ENCODE data around the gene UBTD1.
"Not testable (repeated sequence)": the region's sequence is repeated elsewhere in the genome, so short reads cannot be mapped to it uniquely, and the experiment has no call there.

UBTD1 gene

DNA sequence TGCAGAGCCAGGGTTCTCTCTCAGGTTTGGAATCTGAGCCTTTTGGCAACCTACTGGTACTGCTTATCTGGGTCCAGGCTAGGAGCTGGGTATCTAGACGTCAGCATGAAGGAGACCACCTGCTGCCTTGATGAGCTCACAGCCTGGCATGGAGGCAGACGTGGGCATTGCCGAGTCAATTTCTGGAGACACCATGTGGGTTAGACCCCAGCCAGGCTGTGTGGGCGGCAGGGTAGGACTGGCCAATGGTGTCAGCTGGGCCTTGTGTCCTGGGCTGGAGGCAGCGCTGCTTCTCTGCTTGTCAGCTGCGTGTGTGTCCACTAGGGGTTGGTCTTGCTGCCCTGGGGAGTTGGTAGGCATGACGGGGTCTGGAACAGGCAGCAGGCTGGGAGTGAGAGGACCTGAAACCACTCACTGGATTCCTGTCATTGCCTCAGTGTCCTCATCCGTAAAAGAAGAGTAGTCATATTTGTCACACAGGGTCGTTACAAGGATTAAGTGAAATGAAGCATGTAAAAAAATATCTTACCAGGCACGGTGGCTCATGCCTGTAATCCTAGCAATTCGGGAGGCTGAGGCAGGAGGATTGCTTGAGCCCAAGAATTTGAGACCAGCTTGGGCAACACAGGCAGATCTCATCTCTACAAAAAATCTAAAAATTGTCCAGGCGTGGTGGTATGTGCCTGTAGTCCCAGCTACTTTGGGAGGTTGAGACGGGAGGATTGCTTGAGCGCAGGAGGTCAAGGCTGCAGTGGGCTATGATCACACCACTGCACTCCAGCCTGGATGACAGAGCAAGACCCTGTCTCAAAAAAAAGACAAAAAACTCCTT is 42.2 kb downstream of the UBTD1 start:
- FAIRE-seq, result no peak

DNA sequence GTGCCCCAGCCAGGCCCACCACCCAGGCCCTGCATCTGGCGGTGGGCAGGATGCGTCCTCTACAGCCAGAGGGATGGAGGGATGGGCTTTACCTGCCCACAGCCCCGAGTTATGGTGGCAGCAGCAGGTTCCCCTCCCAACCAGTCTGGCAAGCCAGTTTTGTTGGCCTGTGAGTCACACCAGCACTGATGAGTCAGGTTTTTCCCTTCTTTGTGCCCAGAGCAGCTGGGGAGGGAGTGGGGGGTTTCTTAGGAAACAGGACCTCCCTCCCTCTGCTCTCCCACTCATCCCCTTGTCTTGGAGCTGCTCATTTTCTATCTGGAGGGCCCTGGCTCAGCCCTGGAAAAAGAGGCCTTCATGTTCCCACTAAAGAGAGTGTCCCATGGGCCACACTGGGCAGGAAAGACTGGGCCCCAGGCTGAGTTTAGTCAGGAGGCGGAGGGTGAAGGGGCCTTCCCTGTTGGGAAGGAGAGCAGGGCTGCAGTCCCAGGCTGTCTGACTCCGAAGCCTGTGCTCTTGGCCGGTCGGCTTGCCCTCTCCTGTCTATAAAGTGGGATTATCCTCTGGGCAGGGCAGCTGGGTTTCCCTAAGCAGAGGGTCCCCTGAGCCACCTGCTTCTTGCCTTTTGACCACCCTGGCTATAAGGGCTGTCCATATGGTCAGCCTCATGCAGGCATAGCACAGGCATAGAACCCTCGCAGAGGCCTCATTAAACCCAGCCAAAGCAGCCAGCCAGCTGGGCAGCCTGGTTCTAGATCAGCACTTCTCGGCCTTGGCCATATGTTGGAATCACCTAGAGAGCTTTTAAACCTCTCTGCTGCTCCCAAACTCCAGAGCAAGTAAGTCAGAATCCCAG is 43.7 kb downstream of the UBTD1 start:
- FAIRE-seq, result no peak

DNA sequence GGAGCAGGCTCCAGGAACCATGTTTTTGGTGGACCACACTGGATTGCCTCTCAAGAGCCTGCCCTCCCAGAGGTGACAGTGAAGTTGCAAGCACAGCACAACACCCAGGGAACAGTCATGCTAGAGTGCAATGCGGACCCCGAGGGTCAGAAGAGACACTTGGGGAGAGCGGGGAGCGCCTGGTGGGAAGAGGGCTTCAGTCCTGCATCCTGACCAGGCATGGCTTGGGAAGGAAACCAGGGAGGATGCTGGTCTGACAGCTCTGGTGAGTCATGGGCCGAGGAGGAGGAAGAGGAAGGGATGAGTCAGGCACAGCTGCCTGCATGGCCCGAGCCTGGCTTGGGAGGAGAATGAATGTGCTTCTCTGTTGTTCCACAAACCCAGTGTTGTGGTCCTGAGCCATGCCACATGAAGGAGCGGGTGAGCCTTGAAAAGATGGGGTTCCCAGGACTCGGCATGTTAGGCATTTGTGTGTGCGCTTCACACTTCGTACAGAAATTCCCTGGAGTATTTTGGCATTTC is 44.4 kb downstream of the UBTD1 start:
- no peak for FAIRE-seq

- FAIRE-seq, result no peak
Measured at GRCh38 chr10:97546456-97547270, 47.9 kb downstream of the UBTD1 start.

- no peak for FAIRE-seq
Measured at GRCh38 chr10:97547271-97547600, 48.5 kb downstream of the UBTD1 start.

- FAIRE-seq, result no peak
Measured at GRCh38 chr10:97547962-97548361, 49.2 kb downstream of the UBTD1 start.

DNA sequence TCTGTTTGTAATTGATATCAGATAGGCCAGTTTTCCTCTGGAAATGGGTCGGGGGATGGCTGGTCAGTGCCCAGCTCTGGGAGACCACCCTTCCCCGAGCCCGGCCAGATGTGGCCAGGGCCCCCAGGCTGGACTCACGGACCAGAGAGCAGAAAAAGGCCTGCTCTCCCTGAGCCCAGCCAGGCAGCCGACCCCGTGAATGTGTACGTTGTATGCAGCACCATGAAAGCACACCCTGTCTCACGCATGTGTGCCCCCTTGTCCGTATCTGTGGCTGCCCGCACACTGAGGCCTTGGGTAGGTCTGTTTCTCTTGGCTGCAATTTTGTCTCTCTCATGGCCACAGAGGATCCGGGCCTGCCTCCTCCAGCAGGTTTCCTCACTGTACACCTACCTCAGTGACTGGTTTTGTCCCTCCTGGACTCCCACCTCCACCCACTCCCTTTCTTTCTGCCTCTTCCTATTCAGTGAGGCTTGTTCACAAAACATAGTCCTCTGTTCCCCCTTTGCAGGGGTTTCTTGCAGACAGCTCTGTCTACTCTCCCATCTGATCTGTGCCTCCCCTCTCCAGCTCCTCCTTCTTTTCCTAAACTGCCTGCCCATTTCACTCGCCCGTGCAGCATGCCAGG is 50.2 kb downstream of the UBTD1 start:
- no peak for FAIRE-seq

DNA sequence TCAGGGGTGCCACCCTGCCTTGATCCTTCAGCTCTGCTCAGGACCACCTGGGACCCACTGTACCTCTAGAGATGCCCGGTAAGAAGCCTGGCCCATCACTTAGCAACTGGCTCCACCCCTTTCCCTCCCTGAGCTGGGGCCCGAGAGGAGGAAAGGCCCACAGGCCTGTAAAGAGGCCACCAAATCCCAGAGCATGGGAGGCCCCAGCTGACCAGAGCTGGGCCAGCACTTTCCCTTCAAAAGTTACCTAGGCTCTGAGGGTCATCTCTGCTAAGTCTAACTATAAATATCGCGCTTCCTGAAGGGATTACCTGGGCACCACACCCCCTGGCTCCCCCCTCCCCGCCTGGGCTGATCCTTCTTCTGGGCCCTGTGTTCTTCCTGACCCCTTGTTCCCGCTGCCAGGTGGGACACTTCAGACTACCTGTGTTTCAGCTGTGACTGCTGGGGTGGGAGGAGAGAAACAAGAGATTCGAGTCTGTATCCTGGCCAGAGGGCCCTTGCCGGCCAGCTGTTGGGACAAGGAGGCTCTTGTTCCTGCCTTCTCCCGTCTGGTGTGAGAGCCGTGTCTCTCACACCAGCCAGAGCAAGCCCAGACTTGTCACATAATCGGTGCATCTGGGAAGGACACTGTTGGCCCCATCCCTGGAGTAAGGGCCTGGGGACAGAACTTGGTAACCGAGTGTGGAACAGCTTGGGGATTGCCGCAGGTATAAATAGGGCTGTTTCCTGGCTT is 51.0 kb downstream of the UBTD1 start:
- FAIRE-seq, result no peak

- no peak for FAIRE-seq
Measured at GRCh38 chr10:97550336-97551149, 51.8 kb downstream of the UBTD1 start.

- no peak for FAIRE-seq
Measured at GRCh38 chr10:97551271-97551670, 52.5 kb downstream of the UBTD1 start.

GRCh38 chr10:97553575-97554031 is 54.9 kb downstream of the UBTD1 start:
- FAIRE-seq, result no peak

GRCh38 chr10:97554336-97554735 is 55.6 kb downstream of the UBTD1 start:
- FAIRE-seq, result not testable (repeated sequence)

- not testable (repeated sequence) for FAIRE-seq
Measured at GRCh38 chr10:97555541-97555940, 56.8 kb downstream of the UBTD1 start.

- FAIRE-seq, result not testable (repeated sequence)
Measured at GRCh38 chr10:97560731-97561381, 62.1 kb downstream of the UBTD1 start.

- not testable (repeated sequence) for FAIRE-seq
Measured at GRCh38 chr10:97561386-97562077, 62.8 kb downstream of the UBTD1 start.

- not testable (repeated sequence) for FAIRE-seq
Measured at GRCh38 chr10:97562329-97562728, 63.6 kb downstream of the UBTD1 start.

DNA sequence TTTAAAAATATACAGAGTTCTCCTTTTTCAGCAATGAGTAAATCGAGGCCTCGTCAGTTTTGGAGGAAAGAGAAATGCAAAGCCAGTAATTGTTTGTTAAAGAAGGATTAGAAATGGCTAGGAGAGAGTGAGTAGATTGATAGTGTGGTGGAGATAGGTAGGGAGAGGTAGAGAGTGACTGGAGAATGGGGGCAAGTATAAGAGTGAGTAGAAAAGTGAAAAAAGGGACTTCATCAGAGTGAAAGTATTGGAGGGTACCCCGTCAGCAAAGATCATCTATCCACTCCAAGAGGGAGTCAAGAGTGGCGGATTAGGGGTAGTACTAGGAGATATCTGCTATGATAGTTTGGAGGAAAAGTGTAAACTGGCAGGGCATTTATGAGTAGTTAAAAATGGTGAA is 64.6 kb downstream of the UBTD1 start:
- FAIRE-seq, result no peak

GRCh38 chr10:97564776-97565175 is 66.1 kb downstream of the UBTD1 start:
- FAIRE-seq, result no peak

- no peak for FAIRE-seq
Measured at GRCh38 chr10:97566336-97566996, 67.7 kb downstream of the UBTD1 start.

All from colon (tissue), 2 donors.